ENCODE results near the gene PLCXD1. TPM values are rescaled to one million over a fixed set of nuclear protein-coding genes. Genes with fewer than 3 reads are reported as not detected.
A peak's percentile ranks its signal among the peaks of the same experiment; 100 is the strongest.
"Not testable (repeated sequence)": the region's sequence is repeated elsewhere in the genome, so short reads cannot be mapped to it uniquely, and the experiment has no call there.

Gene PLCXD1
- total and polyA plus RNA-seq, 7 experiments from 2014 or later, result 3.2 to 51.1 (median 30.7) TPM

DNA sequence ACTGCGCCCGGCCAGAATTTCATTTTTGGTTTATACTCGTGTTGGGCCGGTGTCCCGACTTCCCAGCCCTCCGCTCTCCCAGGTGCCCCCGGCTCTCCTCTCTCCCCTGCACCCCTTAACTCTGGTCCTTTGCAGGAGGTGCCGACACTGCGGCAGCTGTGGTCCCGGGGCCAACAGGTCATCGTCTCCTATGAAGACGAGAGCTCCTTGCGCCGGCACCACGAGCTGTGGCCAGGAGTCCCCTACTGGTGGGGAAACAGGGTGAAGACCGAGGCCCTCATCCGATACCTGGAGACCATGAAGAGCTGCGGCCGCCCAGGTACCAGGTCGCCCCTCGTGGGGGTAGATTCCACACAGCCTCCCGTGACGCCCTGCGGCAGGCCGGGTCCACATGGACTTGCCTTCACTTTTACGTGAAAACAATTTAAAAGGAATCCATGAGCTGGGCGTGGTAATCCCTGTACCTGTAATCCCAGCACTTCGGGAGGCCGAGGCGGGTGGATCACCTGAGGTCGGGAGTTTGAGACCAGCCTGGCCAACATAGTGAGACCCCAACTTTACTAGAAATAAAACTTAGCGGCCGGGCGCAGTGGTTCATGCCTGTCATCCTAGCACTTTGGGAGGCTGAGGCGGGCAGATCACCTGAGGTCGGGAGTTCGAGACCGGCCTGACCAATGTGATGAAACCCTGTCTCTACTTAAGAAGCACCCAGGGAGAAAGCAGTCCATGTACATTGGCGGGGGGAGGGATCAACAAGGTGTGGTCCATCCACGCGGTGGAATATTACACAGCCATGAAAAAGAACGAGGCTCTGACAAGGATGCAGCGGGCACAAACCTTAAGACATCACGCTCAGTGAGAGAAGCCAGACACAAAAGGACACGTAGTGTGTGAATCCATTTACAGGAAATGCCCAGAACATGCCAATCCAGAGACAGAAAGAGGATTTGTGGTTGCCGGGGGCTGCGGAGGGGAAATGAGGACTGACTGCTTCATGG is 12.0 kb downstream of the PLCXD1 start:
- H3K27me3 ChIP-seq (ENCODE audit: control insufficient read depth in 2 of 2, insufficient read depth in 2 of 2, low read length in 2 of 2), result no peaks in the 10 kb centered on the region
- H3K27ac Mint-ChIP-seq, result peak overlapping the region in 1 of 9 donors; percentile 54
- no peaks in the 10 kb centered on the region for H3K9me3 Mint-ChIP-seq
- intact Hi-C loops (cut with micrococcal nuclease), result no loop called here
- DNase-seq (peak in 1 of 9 donors; percentile 17), ATAC-seq (no peak)
- POLR2A ChIA-PET, result no interaction called here
- no peak overlapping the region for H3K4me3 ChIP-seq (ENCODE audit: low read length)
- peaks cover 0 to 58% (median 12%) of the 10 kb centered on the region in 3 experiments for H3K36me3 ChIP-seq (ENCODE audit: control insufficient read depth in 2 of 3, insufficient read depth in 3 of 3, low read length in 3 of 3)
- no peak overlapping the region for H3K4me3 Mint-ChIP-seq
- H3K36me3 Mint-ChIP-seq, result peaks cover 0 to 33% (median 5%) of the 10 kb centered on the region in 5 donors
- H3K9me3 ChIP-seq (ENCODE audit: control insufficient read depth in 2 of 3, low read length in 3 of 3), result no peaks in the 10 kb centered on the region
- H3K4me1 ChIP-seq (ENCODE audit: control insufficient read depth in 2 of 2, insufficient read depth in 2 of 2, low read length in 2 of 2), result no peaks in the 10 kb centered on the region
- H3K4me1 Mint-ChIP-seq, result no peaks in the 10 kb centered on the region
- CTCF ChIA-PET, result no interaction called here
- no peaks in the 10 kb centered on the region for H3K27me3 Mint-ChIP-seq
- H3K27ac ChIP-seq (ENCODE audit: low read depth, low read length), result no peak overlapping the region

- H3K4me3 Mint-ChIP-seq, result no peak overlapping the region
- H3K27me3 Mint-ChIP-seq, result no peaks in the 10 kb centered on the region
- H3K4me1 Mint-ChIP-seq, result no peaks in the 10 kb centered on the region
- no peaks in the 10 kb centered on the region for H3K27me3 ChIP-seq (ENCODE audit: control insufficient read depth in 2 of 2, insufficient read depth in 2 of 2, low read length in 2 of 2)
- POLR2A ChIA-PET, result no interaction called here
- intact Hi-C loops (cut with micrococcal nuclease), result no loop called here
- no peaks in the 10 kb centered on the region for H3K9me3 Mint-ChIP-seq
- CTCF ChIA-PET, result no interaction called here
- no peak overlapping the region for H3K4me3 ChIP-seq (ENCODE audit: low read length)
- no peaks in the 10 kb centered on the region for H3K9me3 ChIP-seq (ENCODE audit: control insufficient read depth in 2 of 3, low read length in 3 of 3)
- no peak for DNase-seq
- H3K27ac Mint-ChIP-seq, result no peak overlapping the region
- no peaks in the 10 kb centered on the region for H3K4me1 ChIP-seq (ENCODE audit: control insufficient read depth in 2 of 2, insufficient read depth in 2 of 2, low read length in 2 of 2)
- peaks cover 0 to 31% (median 5%) of the 10 kb centered on the region in 5 donors for H3K36me3 Mint-ChIP-seq
- peaks cover 0 to 49% (median 12%) of the 10 kb centered on the region in 3 experiments for H3K36me3 ChIP-seq (ENCODE audit: control insufficient read depth in 2 of 3, insufficient read depth in 3 of 3, low read length in 3 of 3)
- ATAC-seq, result no peak
- H3K27ac ChIP-seq (ENCODE audit: low read depth, low read length), result no peak overlapping the region
Observed at GRCh38 chrX:295136-295535, 14.0 kb downstream of the PLCXD1 start.

DNA sequence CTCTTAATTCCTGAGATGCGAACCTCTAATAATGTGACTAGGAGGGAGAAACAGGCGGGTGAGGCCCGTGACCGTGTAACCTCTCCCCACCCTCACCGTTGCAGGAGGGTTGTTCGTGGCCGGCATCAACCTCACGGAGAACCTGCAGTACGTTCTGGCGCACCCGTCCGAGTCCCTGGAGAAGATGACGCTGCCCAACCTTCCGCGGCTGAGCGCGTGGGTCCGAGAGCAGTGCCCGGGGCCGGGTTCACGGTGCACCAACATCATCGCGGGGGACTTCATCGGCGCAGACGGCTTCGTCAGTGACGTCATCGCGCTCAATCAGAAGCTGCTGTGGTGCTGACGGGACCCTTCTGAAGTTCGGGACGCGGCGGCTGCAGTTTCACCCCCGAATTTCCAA is 17.8 kb downstream of the PLCXD1 start:
- Histone ChIP-seq H3K4me3 (ENCODE audit: low read length) (no peak overlapping the region), H3K27ac (ENCODE audit: low read depth, low read length) (no peak overlapping the region), H3K4me1 (ENCODE audit: control insufficient read depth in 2 of 2, insufficient read depth in 2 of 2, low read length in 2 of 2) (no peaks in the 10 kb centered on the region), H3K36me3 (ENCODE audit: control insufficient read depth in 2 of 3, insufficient read depth in 3 of 3, low read length in 3 of 3) (peaks cover 0 to 41% (median 0%) of the 10 kb centered on the region in 3 experiments), H3K27me3 (ENCODE audit: control insufficient read depth in 2 of 2, insufficient read depth in 2 of 2, low read length in 2 of 2) (no peaks in the 10 kb centered on the region), H3K9me3 (ENCODE audit: control insufficient read depth in 2 of 3, low read length in 3 of 3) (no peaks in the 10 kb centered on the region)
- H3K36me3 Mint-ChIP-seq, result peaks cover 3 to 32% (median 9%) of the 10 kb centered on the region in 5 donors
- ATAC-seq (no peak), DNase-seq (no peak)
- POLR2A ChIA-PET, result no interaction called here
- peaks cover 0 to 4% (median 0%) of the 10 kb centered on the region in 11 donors for H3K9me3 Mint-ChIP-seq
- no peaks in the 10 kb centered on the region for H3K4me1 Mint-ChIP-seq
- H3K27me3 Mint-ChIP-seq, result no peaks in the 10 kb centered on the region
- intact Hi-C loops (cut with micrococcal nuclease), result no loop called here
- no peak overlapping the region for H3K4me3 Mint-ChIP-seq
- no peak overlapping the region for H3K27ac Mint-ChIP-seq
- CTCF ChIA-PET, result no interaction called here

DNA sequence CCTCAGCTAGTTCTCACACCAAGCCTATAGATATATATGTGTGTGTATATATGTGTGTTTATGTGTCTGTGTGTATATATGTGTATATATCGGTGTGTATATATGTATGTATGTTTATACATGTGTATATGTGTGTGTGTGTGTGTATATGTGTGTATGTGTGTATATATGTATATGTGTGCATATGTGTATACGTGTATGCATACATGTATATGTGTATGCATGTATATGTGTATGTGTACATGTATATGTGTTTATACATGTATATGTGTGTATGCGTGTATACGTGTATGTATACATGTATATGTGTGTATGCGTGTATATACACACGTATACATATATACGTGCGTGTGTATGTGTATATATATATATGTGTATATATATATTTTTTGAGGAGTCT is 19.2 kb downstream of the PLCXD1 start:
- ChIA-PET POLR2A (no interaction called here), CTCF (no interaction called here)
- H3K9me3 ChIP-seq (ENCODE audit: control insufficient read depth in 2 of 3, low read length in 3 of 3), result no peaks in the 10 kb centered on the region
- no peaks in the 10 kb centered on the region for H3K4me1 ChIP-seq (ENCODE audit: control insufficient read depth in 2 of 2, insufficient read depth in 2 of 2, low read length in 2 of 2)
- no peak for DNase-seq
- intact Hi-C loops (cut with micrococcal nuclease), result no loop called here
- Mint-ChIP-seq H3K27ac (no peak overlapping the region), H3K9me3 (peaks cover 0 to 8% (median 0%) of the 10 kb centered on the region in 11 donors), H3K36me3 (peaks cover 6 to 45% (median 13%) of the 10 kb centered on the region in 5 donors), H3K27me3 (no peaks in the 10 kb centered on the region), H3K4me1 (no peaks in the 10 kb centered on the region), H3K4me3 (no peak overlapping the region)
- ATAC-seq, result no peak
- H3K4me3 ChIP-seq (ENCODE audit: low read length), result no peak overlapping the region
- no peaks in the 10 kb centered on the region for H3K27me3 ChIP-seq (ENCODE audit: control insufficient read depth in 2 of 2, insufficient read depth in 2 of 2, low read length in 2 of 2)
- peaks cover 0 to 51% (median 0%) of the 10 kb centered on the region in 3 experiments for H3K36me3 ChIP-seq (ENCODE audit: control insufficient read depth in 2 of 3, insufficient read depth in 3 of 3, low read length in 3 of 3)
- no peak overlapping the region for H3K27ac ChIP-seq (ENCODE audit: low read depth, low read length)

DNA sequence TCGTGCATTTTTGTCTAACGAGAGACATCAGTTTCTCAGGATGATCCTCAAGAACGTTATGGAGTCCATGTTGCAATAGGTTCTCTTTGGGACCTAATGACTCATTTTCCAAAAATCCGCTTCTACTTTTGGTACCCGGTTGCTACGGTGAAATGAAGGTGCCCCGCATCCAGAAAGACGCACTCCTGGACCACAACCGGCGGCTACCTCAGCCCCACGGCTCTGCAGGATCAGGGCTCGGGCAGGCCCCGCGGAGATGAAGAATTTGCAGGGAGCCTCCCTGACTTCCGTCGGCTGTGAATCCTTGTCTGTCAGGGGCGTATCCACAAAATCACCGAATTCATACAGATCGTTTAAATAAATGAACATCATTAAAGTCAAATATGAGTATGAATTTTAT is 21.8 kb downstream of the PLCXD1 start:
- no peaks in the 10 kb centered on the region for H3K9me3 ChIP-seq (ENCODE audit: control insufficient read depth in 2 of 3, low read length in 3 of 3)
- no peak for ATAC-seq
- ChIA-PET CTCF (no interaction called here), POLR2A (no interaction called here)
- no peaks in the 10 kb centered on the region for H3K27me3 ChIP-seq (ENCODE audit: control insufficient read depth in 2 of 2, insufficient read depth in 2 of 2, low read length in 2 of 2)
- peaks cover 4 to 66% (median 7%) of the 10 kb centered on the region in 3 experiments for H3K36me3 ChIP-seq (ENCODE audit: control insufficient read depth in 2 of 3, insufficient read depth in 3 of 3, low read length in 3 of 3)
- no peaks in the 10 kb centered on the region for H3K4me1 Mint-ChIP-seq
- no peak overlapping the region for H3K4me3 Mint-ChIP-seq
- peaks cover 6 to 45% (median 17%) of the 10 kb centered on the region in 5 donors for H3K36me3 Mint-ChIP-seq
- H3K27ac Mint-ChIP-seq, result peak overlapping the region in 2 of 9 donors; percentile 43 to 55
- H3K4me3 ChIP-seq (ENCODE audit: low read length), result no peak overlapping the region
- intact Hi-C loops (cut with micrococcal nuclease), result no loop called here
- no peaks in the 10 kb centered on the region for H3K27me3 Mint-ChIP-seq
- no peak for DNase-seq
- H3K27ac ChIP-seq (ENCODE audit: low read depth, low read length), result no peak overlapping the region
- peaks cover 0 to 11% (median 0%) of the 10 kb centered on the region in 11 donors for H3K9me3 Mint-ChIP-seq
- no peaks in the 10 kb centered on the region for H3K4me1 ChIP-seq (ENCODE audit: control insufficient read depth in 2 of 2, insufficient read depth in 2 of 2, low read length in 2 of 2)

DNA sequence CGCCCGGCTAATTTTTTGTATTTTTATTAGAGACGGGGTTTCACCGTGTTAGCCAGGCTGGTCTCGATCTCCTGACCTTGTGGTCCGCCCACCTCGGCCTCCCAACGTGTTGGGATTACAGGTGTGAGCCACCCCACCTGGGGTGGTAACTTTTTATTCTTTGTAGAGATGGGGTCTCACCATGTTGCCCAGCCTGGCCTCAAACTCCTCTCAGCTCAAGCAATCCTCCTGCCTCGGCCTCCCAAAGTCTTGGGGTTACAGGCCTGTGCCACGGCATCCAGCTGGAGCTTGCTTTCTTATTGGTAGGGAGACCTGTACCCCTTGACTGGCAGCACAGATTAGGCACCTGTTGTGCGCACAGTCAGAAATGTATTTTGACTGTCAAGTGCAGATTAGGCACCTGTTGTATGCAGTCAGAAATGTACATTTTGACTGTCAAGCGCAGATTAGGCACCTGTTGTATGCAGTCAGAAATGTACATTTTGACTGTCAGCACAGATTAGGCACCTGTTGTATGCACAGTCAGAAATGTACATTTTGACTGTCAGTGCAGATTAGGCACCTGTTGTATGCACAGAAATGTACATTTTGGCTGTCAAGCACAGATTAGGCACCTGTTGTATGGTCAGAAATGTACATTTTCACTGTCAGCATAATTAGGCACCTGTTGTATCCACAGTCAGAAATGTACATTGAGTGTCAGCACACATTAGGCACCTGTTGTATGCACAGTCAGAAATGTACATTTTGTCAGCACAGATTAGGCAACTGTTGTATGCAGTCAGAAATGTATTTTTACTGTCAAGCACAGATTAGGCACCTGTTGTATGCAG is 24.8 kb downstream of the PLCXD1 start:
- H3K4me1 ChIP-seq (ENCODE audit: control insufficient read depth in 2 of 2, insufficient read depth in 2 of 2, low read length in 2 of 2); CTCF ChIA-PET; H3K27ac ChIP-seq (ENCODE audit: low read depth, low read length); H3K4me3 Mint-ChIP-seq; ATAC-seq; H3K9me3 ChIP-seq (ENCODE audit: control insufficient read depth in 2 of 3, low read length in 3 of 3); POLR2A ChIA-PET; H3K4me1 Mint-ChIP-seq; intact Hi-C loops (cut with micrococcal nuclease); H3K4me3 ChIP-seq (ENCODE audit: low read length); H3K27me3 ChIP-seq (ENCODE audit: control insufficient read depth in 2 of 2, insufficient read depth in 2 of 2, low read length in 2 of 2); H3K27me3 Mint-ChIP-seq: not testable (repeated sequence)
- Mint-ChIP-seq H3K36me3 (peaks cover 6 to 49% (median 22%) of the 10 kb centered on the region in 5 donors), H3K9me3 (peaks cover 0 to 11% (median 0%) of the 10 kb centered on the region in 11 donors), H3K27ac (peak overlapping the region in 1 of 9 donors; percentile 21)
- H3K36me3 ChIP-seq (ENCODE audit: control insufficient read depth in 2 of 3, insufficient read depth in 3 of 3, low read length in 3 of 3), result peaks cover 4 to 73% (median 13%) of the 10 kb centered on the region in 3 experiments
- DNase-seq, result peak in 1 of 9 donors; percentile 18

Data from naive thymus-derived CD4-positive, alpha-beta T cell (primary cell).